HG03135 (cell line): ENCODE data around the gene MORN1.
"Not testable (repeated sequence)": the region's sequence is repeated elsewhere in the genome, so short reads cannot be mapped to it uniquely, and the experiment has no call there.

Experiments used
- ATAC-seq: cut with Tn5 transposase; IDR thresholded peaks from one replicate; pipeline ENCODE4 v1.9.1; 2021; ENCODE audit warnings: mild to moderate bottlenecking, moderate library complexity; ENCODE audit not compliant: unreplicated experiment

Gene MORN1

DNA sequence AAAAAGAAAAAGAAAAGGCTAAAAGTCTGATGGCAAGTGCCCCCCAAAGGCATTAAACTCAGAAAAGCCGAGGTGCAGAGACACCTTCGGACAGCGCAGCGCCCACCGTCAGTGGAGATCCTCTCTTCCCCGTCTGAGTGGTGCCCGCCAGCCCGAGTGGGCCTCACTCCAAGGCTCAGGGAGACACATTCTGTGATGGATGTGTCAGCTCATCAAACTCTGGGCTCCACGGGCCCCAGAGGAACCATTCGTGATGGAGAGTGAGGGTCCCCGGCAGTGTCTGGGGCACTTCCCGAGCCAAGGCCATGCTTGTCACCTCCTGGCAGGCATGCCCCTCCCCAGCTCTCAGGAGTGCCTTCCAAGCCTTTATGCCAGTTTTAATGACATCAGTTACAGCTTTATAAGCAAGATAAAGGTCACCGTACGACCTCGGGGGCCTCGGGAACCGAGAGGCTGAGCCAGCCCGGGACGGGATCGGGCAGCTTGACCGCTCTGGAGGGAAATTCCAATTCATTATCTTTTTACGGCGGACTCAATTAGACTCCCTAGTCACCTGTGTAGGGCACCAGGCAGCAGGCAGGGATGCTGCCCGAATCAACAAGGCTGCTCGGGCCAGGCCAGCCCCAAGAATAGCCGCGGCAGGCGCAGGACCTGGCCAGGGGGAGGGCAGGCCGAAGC lies 49.5 kb downstream of the MORN1 start:
- ATAC-seq = no peak

DNA sequence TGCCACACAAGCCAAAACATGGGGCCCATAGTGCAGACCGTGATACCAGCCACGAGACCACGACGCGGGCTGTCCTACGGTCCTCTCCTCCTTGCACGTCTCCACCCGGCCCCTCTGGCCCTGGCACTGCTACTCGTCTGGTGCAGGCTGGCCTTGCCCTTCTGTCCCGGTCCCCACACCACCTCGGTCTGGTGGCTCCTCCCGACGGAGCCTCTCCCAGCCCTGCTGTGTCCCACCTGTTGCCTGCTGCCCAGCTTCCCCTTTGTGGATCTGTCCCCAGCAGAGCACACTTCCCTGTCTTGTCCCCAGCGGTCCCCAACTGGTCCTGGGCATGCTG lies 50.5 kb downstream of the MORN1 start:
- no peak for ATAC-seq

DNA sequence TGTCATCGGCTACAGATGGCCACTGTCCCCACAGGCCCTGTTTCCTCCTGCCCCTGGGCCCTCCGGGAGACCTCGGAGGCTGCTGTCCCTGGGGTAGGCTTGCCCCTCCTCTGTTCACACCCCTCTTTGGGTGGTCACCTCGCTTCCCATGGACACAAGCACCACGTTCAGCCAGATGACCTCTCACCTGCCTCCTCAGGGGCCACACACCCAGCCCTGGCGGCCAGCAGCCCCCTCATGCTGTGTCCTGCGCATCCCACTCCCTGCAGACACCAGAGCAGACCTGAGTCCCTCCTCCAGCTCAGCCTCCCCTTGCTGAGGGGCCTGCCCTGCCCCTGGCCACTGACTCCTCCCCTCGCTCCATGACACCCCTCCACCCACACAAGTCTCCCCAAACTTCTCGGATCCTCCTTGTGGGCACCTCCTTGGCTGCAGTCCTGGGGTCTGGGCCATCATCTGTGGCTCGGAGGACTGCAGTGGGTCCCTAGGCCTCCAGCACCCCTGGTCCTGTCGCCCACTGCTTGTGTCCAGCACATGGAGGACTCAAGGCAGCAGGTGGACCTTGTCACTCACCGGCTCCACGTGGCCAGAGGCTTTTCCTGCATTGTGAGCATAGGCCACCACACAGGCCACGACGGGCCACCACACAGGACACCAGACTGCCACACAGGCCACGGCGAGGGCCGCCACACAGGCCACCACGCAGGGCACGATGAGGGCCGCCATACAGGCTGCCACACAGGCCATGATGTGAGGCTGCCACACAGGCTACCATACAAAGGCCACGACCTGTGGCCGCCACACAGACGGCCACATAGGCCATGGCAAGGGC lies 51.1 kb downstream of the MORN1 start:
- no peak for ATAC-seq

DNA sequence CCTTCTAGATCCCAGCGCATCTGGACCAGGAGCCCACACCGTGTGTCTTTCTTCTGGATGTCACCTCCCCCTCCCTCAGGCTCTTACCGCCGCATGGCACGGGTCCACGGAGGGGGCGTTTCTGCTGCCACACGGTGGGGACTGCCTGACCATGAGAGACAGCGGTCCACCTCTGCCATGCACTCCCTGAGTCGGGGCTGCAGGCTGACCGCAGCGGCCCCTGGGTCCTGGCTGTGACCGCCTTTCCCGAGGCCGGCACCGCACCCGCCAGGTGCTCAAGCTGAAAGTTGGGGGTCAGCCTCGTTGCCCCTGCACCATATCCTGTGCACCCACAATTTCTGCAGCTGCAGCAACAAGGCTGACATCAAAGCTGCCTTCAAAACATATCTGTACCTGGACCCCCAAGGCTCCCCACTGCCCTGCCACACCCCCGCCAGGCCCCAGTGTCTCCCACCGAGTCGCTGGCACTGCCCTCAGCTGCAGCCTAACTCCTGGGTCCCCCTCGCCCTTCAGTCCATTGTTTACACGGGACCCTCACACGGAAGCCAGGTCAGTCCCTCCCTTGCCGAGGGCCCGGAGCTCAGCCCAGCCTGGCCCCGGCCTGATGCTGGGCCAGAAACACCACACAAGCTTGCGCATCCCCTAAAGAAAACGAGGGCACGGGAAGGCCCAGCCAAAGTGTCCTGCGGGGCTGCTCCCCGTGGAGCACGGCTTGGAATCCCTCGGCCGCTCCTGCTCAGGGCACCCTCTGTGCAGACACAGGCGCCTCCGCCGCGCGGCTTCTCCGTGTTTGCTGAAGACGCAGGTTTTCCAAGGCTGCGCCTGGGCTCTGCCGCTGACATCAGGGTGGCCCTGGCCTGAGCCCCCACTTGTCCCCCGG lies 51.9 kb downstream of the MORN1 start:
- ATAC-seq = no peak

DNA sequence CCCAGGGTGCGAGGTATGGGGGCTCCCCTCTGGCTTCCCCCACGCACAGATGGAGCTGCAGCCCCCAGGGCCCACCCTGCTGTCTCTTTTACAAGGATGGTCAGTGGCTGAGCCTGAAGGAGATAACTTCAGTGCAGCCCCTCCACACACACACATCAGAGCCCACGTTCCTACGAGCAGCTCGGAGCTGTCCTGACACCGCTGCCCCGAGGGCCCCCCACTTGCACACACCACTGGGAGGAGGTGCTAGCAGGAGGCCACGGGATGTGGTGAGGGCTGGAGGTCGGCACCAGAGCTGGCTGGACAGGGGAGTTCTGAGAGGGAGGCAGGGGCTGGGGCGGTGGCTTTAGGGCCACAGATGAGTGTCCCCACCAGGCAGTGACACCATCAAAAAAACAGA lies 53.9 kb downstream of the MORN1 start:
- no peak for ATAC-seq

DNA sequence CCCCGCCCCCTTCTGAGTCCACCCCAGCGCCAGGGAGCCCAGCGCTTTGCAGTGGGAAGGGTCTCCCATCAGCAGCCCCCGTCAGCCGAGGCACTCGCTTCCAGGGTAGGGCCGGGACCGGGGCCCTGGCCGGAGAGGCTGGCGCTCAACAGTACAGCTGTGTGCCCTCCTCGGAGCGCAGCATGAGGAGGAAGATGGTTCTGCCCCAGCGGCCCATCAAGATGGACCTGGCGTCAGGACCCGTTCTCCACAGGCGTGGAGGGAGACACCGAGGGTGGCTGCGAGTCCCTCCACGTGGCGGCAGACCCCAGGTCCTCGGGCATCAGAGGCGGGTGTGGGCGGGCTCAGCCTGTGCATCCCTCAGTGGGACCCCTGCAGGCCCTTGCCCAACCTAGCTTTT lies 54.3 kb downstream of the MORN1 start:
- no peak for ATAC-seq

DNA sequence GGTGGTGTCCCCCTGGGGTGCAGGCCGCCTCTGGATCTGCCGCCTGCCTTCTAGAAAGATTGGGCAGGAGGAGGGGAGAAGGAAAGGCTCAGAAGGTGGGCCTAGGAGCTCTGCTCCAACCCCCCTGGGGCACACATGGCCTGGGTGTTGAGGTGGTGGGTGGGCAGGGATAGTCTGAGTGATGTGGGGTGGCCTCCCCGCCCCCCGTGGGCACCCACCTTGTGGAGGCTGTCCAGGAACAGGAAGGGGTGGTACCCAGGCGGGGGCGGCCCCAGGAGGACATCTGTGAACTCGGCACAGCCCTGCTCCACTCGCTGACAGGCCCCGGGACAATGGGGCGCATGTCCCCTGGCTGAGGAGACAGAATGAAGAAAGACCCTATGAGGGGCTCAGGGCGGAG lies 54.9 kb downstream of the MORN1 start:
- ATAC-seq = no peak

DNA sequence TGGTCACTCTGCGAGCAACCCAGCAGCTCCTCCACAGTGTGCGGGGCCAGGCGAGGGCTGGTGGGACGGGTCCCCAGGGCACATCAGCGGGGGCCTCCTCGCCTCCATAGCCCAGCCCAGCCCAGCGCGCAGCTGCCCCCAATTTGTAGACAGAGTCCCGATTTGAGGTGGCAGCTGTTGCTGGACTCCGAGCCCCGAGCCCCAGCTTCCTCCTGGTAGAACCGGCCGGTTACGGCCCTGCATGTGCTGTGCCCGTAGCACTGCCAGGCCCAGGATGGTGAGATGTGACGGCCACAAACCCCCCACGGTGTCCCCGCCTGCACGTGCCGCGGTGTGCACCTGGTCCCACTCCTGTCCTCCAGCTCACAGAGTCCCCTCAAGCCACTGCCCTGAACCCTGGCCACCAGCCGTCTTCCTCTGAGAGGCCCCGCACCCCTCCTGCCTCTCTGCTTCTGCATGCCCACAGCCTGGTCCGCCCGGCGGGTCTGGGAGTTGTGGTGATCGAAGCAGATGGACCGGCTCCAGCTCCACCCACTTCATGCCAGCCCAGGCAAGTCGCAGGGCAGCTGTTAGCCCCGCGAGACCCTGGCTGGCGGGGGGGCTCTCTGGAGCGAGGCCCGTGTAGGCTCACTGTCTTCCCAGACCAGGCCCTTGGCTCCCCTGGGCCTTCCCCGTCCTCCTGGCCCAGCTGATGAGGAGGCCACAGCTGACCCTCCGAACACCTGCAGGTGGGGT lies 55.5 kb downstream of the MORN1 start:
- ATAC-seq = no peak

DNA sequence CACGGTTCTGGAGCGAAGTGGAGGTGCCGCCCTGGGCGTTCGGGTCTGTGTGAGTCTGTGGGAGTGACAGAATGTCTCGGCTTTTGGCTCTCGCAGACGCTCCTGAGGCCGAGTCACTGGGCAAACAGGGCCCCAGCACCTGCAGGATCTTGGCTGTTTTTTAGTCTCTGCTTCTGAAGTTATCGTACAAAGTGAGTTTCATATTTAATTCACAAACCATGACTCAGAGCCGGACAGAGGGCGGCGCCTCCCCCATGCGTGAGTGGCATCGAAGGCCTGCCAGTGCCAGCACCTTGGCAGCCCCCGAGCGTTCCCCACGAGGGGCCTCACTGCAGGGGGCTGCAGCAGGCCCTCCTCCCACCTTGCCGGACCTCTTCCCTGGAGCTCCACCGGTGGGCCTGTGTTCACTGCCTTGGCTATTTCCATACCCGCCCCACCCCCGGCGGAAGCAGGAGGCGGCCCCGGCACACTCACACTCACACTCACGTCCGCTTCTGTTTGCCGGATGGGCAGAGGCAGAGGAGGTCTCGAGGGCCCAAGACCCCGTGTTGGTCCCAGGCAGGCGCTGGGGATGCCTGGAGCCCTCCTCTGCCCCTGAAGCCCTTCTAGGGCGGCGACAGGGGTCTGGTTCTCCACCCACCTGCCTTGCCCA lies 56.3 kb downstream of the MORN1 start:
- no peak for ATAC-seq

DNA sequence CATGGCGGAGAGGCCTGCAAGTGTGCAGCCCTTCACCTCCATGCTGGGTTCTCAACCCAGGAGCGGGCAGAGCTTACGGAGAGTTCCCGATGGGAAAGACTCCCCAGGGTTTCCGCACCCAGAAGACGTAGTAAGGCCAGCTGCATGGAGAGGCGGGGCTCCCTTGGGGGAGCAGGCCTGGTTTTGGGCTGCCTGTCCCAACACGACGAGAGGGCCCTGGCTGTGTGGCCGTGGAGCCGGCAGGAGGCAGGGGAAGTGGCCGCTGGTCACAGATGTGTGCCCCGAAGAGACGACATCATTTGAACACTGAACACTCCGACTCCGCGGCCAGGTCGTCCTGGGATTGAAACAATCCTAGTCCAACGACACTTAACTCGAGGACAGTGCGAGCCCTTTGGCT lies 57.0 kb downstream of the MORN1 start:
- no peak for ATAC-seq

DNA sequence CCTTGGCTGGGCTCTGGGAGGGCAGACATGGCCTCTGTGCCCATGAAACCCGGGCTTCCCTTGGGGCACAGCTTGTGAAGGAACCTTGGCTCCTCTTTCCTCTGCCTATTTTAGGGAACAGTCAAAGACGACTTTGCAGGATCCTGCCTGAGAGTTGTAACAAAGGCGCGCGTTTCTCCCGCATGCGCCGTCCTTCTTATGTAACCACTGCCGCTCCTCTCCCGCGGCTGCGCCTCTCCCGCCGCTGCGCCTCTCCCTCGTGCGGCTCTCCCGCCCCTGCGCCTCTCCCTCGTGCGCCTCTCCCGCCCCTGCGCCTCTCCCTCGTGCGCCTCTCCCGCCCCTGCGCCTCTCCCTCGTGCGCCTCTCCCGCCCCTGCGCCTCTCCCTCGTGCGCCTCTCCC lies 59.8 kb downstream of the MORN1 start:
- not testable (repeated sequence) for ATAC-seq

DNA sequence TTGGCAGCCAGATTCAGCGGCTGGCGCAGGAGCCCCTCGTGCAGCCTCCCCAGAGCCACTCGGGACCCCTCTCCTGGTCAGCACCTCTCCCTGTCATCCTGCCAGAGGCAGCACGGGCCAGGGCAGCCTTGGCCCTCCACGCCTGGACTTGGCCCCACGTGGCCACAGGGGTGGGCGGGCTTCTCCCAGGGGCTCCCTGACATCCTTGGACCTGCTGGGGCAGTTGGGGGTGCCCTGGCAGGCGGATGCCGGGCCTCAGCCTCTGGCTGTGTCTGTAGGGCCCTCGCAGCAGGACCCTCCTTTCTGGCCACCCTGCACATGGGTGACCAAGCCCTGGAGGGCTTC lies 60.2 kb downstream of the MORN1 start:
- ATAC-seq = no peak

DNA sequence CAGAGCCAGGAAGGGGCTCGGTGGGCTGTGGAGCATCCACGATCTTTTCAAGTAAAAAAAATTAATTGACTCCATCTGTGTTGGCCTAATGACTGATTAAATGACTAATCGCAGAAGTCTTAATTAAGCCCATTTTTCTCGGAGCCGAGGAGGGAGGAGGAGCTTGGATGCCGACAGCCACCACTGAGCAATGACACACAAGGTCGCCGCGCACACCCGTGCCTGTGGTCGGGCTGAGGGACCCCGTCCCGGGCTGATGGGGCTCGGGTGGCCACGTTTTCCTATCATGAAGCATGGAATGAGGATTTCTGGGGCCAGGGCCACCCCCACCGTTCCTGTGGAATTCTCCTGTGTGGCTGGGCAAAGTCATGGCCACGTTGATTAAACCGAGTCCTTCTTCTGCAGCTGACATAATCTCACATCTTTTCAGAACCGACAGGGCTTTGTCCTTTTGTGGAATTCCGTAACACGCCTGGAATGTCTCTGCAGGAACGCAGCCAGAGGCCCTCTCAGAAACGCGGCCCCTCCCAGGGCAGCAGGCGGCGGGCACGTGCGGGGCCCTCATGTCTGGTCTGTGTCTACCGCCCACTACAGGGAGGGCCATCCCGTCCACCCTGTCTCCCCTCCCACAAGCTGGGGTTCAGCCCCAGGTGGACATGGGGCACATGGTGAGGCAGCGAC lies 60.7 kb downstream of the MORN1 start:
- no peak for ATAC-seq

DNA sequence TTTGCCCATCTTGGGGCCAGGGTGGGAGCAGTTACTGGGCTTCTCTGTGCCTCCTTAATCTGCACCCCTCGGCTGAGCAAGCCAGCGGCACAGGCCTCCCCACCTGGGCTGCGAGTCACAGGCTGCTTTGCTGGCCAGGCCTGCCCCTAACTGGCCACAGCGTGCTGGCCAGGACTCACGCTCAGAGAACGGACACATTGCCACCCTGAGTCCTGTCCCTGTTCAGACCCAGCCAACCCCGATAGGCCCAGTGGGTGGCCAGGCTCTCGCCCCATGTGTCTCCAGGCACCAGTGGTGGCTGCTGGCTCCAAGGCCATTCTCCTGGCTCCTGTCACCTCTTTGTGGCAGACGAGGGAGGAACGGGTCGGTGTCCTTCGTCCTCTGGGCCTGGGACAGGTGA lies 61.3 kb downstream of the MORN1 start:
- ATAC-seq = no peak

DNA sequence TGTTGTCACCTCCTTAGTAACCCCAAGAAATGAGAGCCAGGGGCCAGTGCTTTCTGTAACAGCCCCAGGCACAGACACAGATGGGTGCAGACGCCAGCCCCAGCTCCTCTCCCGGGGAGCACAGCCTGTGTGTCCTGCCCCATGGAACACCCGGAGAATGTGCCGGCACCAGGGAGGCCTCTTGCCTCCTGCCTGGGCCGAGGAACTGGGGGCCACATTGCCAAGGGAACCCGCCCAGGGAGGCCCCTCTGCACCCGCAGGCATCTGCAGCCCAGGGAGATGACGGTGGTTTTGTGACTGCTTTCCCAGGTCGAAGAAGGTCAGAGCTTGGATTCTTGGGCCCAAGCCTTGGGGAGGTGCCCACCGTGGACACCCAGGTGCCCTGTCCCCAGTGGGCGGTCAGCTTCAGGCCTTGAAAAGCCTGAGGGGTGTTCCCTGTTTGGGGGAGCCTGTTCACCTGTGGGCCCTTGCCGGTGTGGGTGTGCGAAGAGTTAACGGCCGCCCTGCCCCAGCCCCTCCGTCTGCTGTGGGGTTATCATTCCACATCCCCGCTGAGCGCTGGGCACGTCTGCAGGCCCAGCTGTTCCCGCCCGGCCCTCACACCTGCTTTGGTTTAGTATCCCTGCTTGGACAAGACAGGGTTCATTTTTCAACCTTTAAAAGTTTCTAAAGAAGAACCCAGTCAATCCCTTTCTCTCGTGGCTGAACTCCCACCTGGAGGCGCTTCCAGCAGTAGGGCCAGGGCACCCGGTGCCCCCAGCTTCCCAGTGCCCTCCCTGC lies 62.5 kb downstream of the MORN1 start:
- no peak for ATAC-seq

DNA sequence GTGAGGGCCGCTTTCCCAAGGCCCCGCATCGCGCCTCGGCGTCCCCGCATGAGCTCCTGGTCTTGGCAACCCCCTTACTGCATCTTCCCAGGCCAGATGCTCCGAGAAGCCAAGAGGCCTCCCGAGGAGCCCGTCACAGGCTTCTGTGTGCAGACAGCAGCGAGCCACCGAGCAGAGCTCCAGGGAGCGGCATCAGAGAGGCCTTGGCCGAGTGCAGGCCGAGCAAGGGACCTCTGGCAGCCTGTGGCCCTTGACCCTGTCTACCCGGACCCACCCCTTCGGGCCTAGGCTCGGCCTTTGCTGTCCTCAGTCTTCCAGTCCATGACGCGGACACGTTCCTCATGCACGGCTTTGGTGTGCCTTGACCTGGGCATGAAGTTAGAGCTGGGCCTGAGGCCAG lies 63.5 kb downstream of the MORN1 start:
- ATAC-seq = no peak

DNA sequence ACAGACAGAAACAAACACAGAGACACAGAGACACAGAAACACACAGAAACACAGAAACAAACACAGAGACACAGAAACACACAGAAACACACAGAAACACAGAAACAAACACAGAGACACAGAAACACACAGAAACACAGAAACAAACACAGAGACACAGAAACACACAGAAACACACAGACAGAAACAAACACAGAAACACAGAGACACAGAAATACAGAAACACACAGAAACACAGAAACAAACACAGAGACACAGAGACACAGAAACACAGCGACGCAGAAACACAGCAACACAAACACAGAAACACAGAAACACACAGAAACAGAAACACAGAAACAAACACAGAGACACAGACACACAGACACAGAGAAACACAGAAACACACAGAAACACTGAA lies 64.2 kb downstream of the MORN1 start:
- ATAC-seq = not testable (repeated sequence)

DNA sequence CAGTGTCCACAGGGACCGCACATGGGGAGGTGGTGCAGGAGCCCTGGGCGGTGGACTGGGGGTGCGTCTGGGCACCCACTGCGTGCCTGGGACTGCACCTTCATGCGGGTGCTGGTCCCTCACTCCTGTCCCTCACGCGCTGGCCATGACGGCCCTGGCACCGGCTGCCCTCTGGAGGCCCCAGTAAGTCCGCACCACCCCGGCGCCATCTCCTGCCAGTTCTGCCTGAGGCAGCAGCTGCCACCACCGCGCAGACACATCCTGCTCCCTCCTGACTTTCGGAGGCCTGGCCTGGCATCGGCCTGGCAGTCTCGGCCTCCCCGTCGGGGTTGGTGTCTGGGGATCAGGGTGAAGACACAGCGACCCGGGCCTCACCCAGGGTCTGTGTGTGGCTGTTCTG lies 64.8 kb downstream of the MORN1 start:
- ATAC-seq = no peak
